22Rv1 (cell line): Measurements from ENCODE around the gene LMNA.

Experiments
- H3K27ac ChIP-seq: fragments of 450-650 bp; 2 replicates; pipeline ENCODE4 v1.5.1; 2017
- CTCF ChIP-seq: fragments of 450-650 bp; IDR thresholded peaks from 2 replicates; pipeline ENCODE4 v1.5.1; 2017; ENCODE audit warnings: mild to moderate bottlenecking
- ZFX ChIP-seq: fragments of 450-650 bp; IDR thresholded peaks from 2 replicates; pipeline ENCODE4 v1.6.1; 2017; ENCODE audit warnings: antibody characterized with exemption, borderline replicate concordance

Gene LMNA

GRCh38 chr1:156121457-156121856, 6.9 kb downstream of the LMNA start:
- TF ChIP-seq ZFX (no peak), CTCF (no peak)
- peak overlapping the region; percentile 76; the same call in 1 of the 2 replicates for H3K27ac ChIP-seq

GRCh38 chr1:156122086-156122485, 7.6 kb downstream of the LMNA start:
- peak overlapping the region; percentile 76 for H3K27ac ChIP-seq
- TF ChIP-seq ZFX = no peak

GRCh38 chr1:156122519-156123355, 8.2 kb downstream of the LMNA start:
- H3K27ac ChIP-seq = peak overlapping the region; percentile 76
- TF ChIP-seq ZFX (no peak), CTCF (no peak)

GRCh38 chr1:156123356-156124196, 9.1 kb downstream of the LMNA start:
- peak overlapping the region; percentile 76 for H3K27ac ChIP-seq
- no peak for TF ChIP-seq ZFX
- peak; percentile 67 for TF ChIP-seq CTCF

GRCh38 chr1:156124557-156125483, 10.3 kb downstream of the LMNA start:
- TF ChIP-seq CTCF = no peak
- no peak for TF ChIP-seq ZFX
- H3K27ac ChIP-seq = peak overlapping the region; percentile 76

GRCh38 chr1:156125544-156125943, 11.0 kb downstream of the LMNA start:
- peak overlapping the region; percentile 76; the same call in 1 of the 2 replicates for H3K27ac ChIP-seq

- H3K27ac ChIP-seq = no peak overlapping the region
- TF ChIP-seq CTCF (peak; percentile 58), ZFX (no peak)
Measured at GRCh38 chr1:156126043-156126629, 11.6 kb downstream of the LMNA start.
